Cerebellar cortex (tissue), 1 donor: ENCODE measurements around the gene TRIM45.

ENCODE experiments used
- DNase-seq: peaks from one replicate; pipeline ENCODE4 v3.0.0-alpha.2; 2015; ENCODE audit warnings: low spot score

TRIM45 gene

DNA sequence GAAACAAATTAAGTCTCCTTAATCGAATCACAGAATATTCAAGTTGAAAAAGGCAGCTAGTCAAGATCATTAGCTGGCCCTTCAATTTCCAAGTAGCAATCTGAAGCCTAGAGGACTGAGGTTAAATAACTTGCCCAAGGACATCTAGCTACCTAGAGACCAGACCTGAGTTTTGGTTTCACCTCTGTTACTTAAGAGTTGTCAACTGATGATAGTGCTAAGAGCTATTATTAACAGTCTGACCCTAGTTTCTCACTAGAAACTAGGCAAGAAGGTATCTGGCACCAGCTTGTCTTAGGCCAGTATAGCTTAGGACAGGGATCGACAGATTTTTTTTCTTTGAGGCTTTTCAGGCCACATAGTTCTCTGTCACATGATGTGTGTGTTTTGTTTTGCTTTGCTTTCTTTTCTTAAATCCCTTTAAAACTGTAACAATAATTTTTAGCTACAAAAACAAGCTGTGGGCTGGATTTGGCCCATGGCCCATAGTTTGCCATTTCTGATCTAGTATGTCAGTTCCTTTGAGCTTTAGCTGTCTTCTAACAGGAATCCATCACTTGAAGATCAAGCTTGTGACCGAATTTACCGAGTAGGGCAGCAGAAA lies 23.2 kb downstream of the TRIM45 start:
- DNase-seq, result no peak

DNA sequence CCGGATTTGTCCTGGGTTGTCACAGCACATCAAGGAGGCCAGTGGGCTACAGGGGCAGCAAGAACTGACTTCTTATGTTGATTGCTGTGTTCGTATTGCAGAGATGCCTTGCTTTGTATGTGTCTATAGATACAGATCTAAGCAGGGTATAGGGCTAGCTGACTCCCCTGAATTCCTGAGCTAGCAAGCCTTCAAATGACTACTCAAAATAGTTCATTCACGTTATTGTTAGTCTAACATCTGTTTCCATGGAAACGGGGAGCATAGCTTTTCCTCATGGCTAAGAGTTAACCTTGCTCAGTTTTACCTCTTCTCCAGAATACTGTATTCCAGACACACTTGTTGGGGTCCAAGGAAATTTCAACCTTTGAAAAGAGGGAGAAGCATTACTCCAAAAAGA lies 24.1 kb downstream of the TRIM45 start:
- no peak for DNase-seq

DNA sequence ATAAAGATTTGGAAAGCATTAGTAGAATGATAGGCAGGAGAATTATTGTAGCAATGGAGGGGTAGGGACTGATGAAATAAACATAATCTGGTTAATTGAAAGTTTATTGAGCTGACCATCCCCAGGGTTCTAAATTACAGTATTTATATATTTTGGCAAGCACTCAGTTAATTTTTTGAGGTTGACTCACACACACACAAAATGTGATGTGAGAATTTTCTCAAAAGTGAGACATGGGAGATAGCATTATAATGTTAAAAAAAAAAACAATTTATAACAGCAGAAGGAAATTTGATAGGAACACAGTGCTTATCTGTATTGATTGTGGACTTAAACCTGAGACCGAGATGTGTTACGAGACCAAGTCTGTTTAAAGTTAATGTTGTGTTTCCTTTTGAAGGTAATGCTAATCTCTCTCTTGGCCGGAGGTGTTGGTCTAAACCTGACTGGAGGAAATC lies 24.6 kb downstream of the TRIM45 start:
- DNase-seq, result no peak

DNA sequence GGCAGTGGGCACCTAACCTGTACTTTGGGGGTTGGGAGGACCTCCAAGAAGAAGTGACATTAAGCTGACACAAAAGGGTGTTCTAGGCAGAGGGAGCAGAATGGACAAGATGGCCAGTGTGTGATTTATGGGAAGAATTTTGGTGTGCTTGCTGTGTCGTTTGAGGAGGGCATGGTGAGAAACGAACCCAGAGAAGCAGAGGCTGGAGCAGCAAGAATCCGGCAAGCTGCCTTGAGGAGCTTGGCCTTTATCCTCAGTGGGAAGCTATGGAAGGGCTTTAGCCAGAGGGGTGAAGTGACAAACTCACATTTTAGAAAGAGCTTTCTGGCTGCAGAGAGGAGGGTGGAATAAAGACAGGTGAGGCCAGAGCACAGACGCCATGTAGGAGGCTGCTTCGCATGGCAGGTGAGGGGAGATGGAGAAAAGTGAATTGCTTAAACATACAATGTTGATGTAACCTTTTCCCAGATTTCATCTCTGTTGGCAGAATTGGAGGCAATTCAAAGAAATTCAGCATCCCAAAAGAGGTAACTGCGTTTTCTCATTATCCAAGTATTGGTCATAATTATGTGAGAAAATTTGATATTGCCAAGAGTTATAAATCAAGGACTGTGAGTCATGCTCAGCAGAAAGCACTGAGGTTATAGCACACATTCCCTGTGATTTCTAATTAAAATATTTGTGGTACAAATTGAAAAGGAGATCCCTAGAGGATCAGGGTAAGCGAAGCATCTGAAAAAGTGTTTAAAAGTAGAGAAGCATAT lies 26.5 kb downstream of the TRIM45 start:
- no peak for DNase-seq

DNA sequence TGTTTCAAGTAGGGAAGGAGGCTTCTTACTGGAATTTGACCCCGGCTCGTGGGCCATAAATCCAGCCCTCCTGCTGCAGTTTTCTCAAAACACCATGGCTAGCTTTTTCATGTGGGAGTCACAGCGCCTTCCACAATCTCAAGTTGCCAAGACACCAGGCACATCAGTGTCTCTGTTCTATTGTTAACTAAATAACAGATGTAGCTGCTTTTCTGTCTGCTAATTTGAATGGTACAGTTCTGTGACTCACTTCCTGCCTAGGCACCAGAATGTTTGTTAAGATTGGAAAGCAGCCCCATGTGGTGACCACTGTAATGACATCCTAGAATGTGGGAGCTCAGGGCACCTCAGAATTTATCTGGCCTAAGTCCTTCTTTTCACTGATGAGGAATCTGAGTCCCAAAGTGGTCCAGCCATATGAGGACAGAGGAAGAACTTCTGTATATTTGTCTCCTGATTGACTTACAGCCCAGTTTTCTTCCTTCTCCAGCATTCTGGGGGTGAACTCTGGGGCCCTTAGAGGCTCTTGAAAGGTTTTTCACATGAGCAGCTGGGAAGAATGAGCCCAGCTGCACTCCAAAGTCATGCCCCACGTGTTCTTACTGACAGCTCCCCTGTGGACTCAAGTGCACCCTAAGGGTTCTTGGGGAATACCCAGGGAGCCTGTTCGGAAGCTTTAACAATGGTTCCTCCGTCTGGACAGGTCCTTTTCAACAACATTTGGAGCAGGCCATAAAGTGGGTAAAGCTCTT lies 27.5 kb downstream of the TRIM45 start:
- no peak for DNase-seq

DNA sequence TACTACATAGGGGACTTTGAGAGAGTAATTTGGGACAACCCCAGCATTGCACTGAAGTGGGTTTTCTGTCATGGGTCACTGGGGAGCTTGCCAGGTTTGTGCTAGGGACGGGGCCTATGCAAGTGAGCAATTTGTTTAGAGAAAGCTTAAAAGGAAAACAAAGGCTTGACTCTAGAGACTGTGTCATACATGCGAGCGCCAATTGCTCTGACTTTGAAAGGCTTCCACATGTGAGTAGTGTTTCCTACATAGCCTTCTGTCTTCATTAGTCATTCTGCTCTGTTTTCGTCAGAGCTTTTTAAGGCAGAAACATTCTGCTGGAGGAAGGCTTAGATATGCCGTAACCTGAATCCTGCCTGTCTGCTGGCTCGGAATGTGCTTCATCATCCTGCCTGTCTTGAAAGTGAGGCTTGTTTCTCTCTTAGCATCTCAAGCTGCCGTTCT lies 28.4 kb downstream of the TRIM45 start:
- no peak for DNase-seq

DNA sequence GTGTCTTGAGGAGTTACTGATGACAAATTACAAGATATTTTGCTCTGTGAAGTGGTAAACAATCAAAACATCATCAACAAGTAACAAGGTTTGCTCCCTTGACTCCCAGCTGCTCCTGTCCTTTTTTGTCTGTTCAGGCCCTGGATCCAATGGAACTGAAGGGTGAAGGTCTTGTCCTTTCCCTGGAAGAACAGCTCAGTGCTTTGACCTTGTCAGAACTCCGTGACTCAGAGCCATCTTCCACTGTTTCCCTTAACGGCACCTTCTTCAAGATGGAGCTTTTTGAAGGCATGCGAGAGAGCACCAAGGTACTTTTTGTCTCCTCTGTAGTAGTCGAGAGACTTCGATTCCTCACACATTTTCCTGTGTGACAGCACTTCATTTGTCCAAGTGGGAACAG lies 29.0 kb downstream of the TRIM45 start:
- no peak for DNase-seq

DNA sequence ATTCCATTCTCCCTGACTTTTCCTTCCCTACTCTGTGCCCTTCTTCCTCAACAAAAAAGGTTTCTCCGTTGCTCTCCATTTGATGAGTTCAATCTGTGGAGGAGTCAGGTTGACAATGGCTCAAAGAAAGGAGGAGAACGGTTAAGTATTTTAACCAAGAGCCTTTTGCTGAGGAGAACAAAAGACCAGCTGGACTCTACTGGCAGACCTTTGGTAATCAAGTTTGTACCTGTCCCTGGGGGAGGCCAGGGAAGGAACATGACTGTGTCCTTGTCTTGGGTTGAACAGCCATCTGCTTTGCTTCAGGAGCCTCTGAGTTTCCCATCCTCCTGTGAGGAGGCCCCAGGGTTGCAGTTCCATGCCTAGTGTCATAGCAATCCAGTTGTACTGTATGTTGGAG lies 31.6 kb downstream of the TRIM45 start:
- no peak for DNase-seq

DNA sequence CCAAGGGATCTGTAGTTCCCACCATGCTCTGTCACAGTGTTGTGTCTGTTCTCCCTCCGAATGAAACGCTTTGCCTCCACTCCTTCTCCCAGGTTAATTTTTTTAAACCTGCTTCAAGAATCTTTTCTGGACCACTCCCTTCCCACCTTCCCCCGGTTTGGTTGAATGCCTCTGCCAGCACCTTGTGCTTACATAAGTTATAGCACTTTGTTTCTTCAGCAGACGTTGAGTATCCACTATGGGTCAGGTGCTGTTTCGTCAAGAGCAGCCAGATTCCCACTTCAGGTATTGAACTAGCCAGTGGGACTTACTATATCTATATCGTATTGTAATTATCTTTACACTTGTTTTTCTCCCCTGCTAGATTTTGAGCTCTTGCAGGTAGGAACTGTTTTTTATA lies 33.9 kb downstream of the TRIM45 start:
- DNase-seq, result no peak

DNA sequence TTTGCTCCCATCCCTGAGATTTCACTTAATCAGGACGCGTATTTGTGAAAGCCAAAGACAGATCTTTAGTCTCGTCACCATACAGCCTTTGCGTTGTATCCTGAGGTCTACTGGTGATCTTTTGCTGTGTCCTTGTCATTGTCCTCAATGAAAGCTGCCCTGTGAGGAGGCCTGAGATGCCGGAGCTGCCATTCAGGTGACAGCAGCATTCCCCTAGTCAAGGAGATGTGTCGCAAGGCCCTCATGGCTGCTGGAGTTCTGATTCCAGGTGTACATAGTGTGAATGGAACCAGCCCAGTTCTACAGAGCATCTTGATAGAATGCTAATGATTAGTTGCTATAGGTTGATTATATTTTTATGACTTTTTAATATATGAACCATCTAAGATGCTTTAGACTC lies 37.3 kb downstream of the TRIM45 start:
- no peak for DNase-seq

DNA sequence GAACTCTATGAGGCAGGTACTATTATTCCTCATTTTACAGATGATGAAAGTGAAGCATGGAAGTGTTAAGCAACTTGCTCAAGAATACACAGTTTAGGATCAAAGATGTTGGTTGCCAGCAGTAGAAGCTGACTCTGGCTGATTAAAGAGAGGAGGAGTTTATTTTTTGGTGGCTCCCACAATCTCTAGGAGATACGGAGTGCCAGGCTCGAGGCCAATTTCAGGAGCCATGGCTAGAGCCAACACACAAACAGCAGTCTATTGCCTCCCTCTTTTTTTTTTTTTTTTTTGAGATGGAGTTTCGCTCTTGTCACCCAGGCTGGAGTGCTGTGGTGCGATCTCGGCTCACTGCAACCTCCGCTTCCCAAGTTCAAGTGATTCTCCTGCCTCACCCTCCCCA lies 41.8 kb downstream of the TRIM45 start:
- no peak for DNase-seq

DNA sequence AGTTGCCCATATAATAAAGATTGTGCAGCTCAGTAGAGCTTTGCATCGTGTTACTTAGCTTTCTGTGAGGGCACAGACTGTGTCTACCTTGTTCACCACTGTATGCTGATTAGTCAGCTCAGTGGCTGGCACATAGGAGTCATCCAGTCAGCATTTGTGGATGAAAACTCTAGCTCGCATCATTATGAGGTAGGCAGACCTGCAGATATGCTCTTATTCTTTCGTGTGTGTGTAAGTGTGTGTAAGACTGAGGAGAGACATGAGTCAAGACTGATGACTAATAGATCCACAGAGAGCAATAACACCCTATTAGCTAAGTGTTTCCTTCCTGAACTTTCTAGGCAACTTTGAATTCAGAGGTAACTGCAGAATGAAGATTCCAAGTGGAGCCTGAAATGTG lies 44.3 kb downstream of the TRIM45 start:
- DNase-seq, result no peak

DNA sequence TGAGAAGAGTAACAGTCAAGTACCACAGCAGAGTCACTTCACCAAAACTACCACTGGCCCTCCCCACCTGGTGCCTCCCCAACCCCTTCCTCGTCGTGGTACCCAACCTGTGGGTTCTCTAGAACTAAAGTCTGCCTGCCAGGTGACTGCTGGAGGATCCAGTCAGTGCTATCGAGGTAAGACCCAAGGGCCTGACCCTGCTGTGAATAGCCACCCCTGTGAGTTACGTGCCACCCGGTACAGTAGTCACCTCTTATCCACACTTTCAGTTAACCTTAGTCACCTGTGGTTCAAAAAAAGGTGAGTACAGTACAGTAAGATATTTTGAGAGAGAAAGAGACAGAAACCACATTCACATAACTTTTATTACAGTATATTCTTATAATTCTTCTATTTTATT lies 44.9 kb downstream of the TRIM45 start:
- DNase-seq, result no peak

DNA sequence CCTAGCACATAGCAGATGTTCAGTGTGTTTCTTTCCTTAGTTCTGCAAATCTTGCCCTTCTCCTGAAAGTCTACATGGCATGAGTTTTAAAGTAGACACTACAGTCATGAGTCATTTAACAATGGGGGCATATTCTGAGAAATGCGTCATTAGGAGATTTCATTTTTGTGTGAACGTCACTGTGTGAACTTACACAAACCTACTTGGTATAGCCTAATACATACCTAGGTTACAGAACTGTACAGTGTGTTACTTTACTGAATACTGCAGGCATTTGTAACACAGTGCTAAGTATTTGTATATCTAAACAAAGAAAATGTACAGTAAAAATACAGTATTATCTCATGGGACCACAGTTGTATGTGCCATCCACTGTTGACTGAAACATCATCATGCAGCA lies 51.4 kb downstream of the TRIM45 start:
- no peak for DNase-seq

DNA sequence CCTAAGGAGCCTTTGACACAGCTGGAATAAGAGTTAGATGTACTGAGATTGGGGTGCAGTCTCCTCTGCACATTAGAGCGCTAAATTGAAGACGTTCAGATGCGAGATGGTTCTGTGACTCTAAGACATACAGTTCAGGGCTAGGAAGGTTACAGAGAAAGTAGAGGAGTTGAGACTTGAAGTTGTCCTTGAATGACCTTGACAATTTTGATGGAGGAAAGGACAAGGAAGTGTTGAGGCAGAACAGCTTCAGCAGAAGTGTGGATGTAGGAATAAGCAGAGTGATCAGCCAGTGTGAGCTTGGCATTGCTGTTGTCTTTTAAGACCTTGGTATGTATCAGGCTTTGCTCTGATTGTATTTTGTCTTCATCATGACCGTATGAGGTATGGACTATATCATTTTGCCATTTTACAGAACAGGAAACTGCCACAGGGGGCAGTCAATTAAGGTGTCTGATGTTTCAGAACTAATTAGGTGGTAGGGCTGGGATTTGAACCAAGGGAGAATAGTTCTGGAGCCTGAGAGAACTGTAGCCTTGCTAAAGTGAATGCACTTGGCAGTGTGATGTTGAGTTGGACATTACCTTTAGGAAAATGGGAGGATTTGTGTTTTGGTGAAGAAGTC lies 52.2 kb downstream of the TRIM45 start:
- DNase-seq, result no peak

DNA sequence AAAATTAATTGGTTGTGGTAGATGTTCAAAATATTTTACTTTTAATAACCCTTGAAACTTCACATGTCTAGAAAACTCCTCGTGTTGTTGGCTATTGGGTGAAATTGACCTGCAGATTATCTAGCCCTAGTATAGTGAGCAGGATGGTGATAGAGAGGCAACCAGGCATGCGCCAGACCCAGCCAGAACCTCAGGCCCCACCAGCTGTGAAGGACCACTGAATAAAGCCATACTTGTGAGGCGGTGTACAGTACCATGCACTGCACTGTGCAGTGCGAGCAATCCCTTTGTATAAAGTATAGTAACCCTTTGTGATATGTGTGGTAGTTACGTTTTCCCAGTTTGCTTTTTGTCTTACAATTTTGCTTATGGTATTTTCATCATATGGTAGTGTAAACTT lies 53.0 kb downstream of the TRIM45 start:
- no peak for DNase-seq

DNA sequence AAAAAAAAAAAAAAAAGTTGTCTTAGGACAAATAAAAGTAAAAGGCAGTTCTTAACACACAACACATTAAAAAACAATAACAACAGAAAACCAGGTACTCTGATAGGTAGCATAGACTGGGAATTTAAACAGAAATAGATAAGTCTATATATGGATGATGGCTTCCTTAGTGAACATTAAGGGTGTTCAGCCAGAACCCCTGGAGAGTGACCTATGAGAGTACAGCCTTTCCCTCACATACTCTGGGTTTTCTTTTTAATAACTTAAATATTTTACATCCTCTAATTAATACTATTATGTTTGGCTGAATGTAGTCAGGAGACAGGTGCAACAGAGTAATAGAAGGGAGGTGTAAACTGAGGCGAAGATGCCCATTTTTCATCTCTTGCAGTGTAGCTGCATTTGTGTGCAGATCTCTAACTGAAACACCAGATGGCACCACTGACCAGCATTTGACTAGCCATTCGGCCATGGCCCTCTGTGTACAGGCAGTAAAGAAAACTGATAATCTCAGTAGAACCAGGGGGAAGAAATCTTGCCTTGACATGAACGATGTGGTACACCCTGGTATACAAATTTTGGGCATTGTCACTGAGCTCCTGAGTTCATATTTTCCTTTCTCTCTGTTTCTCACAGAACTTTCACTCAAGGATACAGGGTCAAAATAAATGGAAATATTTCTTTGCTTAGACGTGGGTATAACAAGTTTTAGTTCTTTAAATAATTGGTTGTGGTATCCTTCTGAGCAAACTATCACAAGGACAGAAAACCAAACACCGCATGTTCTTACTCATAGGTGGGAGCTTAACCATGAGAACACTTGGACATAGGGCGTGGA lies 53.8 kb downstream of the TRIM45 start:
- DNase-seq, result peak; percentile 61

DNA sequence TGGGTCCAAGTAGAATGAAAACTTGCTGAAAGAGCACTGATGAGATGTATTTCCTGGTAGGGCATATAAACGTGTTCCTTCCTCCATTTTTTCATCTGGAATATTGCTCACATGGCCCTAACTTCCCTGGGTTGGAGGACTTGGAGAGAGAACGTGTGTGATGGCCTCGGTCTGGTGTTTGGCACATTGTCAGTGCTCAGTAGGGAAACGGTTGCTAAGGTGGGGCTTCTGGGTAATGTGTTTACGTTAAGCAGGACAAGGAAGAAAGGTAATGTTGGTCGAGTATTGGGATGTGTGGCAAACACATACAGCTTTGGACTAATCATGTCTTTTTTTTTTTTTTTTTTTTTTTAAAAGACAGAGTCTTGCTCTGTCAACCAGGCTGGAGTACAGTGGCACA lies 55.2 kb downstream of the TRIM45 start:
- DNase-seq, result no peak

DNA sequence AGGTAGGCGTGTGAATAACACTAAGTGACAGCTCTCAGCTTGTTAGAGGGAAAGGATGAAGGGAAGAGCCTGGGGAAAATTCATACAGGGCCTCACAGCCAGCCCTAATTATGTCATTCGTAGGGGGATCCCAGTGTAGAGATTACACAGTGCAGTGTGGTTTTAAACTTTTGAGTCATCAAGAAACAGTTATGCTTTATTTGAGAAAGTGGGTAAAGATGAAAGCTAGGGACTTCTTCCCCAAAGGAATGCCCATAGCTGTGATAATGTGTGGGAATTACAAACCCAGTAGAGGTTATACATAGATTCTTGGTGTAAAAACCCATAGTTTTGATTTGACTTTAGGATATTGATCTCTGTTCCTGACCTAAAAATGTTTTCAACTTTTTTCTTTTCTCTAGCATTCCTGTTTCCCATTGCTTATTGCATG lies 59.5 kb downstream of the TRIM45 start:
- DNase-seq, result no peak
